Cardiac fibroblast (primary cell): ENCODE measurements around the gene GDPGP1.

Experiments
- DNase-seq, 2 donors: peaks; one replicate each; pipeline versions ENCODE4 v3.0.0 to v3.0.0-alpha.2; 2010; ENCODE audit warnings: low read depth in 2 of 2
- H3K4me3 ChIP-seq, 2 donors: replicated peaks in 1 of 2; 1 replicate in 1 of 2; 2 replicates in 1 of 2; pipeline ENCODE4 v1.5.1; 2011; ENCODE audit warnings: low read depth in 2 of 2, low read length in 2 of 2, mild to moderate bottlenecking in 2 of 2, moderate library complexity in 1 of 2
- TF ChIP-seq, protein P1 (sequence below): IDR thresholded peaks from one replicate; pipeline ENCODE4 v1.5.1; 2011; ENCODE audit warnings: low read depth, mild to moderate bottlenecking, low read length, inconsistent platforms

Gene GDPGP1

DNA sequence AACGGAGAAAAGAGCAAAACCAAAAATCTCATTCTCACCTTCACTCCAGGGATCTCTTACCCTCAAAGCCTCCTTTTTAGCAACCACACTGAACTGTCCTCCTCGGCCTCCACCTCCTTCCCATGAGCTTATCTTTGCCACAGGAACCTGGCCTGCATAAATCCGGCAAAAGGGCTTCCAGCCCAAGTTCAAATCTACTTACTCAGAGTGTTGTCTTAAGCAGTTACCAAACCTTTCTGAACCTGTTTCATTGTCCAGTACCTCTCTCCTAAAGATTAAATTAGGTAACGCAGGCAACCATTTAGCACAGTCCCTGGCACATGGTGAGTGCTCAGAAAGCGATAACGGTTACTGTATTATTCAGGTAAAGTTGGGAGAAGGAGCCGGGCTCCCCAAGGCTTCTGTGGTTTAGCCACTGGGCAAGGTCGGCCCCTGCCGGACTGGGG is 1.0 kb upstream of the GDPGP1 start:
- TF ChIP-seq, protein P1, sequence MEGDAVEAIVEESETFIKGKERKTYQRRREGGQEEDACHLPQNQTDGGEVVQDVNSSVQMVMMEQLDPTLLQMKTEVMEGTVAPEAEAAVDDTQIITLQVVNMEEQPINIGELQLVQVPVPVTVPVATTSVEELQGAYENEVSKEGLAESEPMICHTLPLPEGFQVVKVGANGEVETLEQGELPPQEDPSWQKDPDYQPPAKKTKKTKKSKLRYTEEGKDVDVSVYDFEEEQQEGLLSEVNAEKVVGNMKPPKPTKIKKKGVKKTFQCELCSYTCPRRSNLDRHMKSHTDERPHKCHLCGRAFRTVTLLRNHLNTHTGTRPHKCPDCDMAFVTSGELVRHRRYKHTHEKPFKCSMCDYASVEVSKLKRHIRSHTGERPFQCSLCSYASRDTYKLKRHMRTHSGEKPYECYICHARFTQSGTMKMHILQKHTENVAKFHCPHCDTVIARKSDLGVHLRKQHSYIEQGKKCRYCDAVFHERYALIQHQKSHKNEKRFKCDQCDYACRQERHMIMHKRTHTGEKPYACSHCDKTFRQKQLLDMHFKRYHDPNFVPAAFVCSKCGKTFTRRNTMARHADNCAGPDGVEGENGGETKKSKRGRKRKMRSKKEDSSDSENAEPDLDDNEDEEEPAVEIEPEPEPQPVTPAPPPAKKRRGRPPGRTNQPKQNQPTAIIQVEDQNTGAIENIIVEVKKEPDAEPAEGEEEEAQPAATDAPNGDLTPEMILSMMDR, result peak; percentile 42
- peak in 1 of 2 donors; percentile 43 for DNase-seq
- peak overlapping the region; percentile 84 to 90 for H3K4me3 ChIP-seq

DNA sequence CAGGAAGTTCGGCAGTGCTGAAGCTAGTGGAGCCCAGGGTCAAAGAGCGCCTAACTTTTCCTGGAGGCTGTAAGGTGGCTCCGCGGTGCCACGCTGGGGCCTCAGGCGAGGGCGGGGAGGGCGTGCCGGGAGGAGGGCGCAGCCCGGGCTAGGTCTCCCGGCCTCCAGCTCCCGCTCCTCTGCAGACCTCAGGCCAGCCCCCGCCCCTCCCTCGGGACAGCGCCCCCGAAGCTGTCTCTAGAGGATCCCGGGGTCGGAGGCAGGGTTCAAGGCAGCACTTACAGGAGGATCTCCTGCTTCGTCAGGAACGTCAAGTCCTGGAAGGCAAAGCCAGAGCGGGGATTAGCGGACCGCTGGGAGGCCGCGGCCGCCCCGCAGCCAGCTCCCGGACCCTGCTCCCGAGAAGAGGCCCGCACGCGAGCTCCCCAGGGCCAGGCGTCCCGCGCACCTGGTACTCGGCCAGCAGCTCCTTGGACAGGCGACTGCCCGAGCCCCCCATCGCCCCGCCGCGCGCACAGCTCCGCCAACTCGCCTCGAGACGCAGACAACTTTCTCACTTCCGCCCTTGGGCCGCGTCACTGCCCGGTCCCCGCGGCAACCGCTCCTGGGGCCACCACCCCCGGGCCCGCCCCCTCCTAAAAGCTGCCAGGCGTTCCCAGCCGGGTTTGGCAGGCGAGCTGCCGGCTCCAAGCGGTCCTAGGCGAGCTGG is 468 bp upstream of the GDPGP1 start, which contains the start of gene CIB1:
Gene CIB1 (minus strand): TSS at position 555 of the 709 bp plus-strand sequence. CDS start 56 bp downstream, at position 499.
- peak; percentile 97 to 98 for DNase-seq
- TF ChIP-seq, protein P1, result no peak
- H3K4me3 ChIP-seq, result peak within 1 kb of the TSS; percentile 84 to 90

DNA sequence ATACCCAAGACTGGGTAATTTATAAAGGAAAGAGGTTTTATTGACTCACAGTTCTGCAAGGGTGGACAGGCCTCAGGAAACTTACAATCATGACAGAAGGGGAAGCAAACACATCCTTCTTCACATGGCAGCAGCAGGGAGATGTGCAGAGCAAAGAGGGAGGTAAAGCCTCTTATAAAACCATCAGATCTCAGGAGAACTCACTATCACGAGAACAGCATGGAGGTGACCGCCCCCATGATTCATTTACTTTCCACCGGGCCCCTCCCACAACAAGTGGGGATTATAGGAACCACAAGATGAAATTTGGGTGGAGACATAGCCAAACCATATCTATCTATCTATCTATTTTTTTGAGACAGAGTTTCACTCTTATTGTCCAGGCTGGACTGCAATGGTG is 5.4 kb downstream of the GDPGP1 start:
- DNase-seq, result no peak
- TF ChIP-seq, protein P1, result no peak
- H3K4me3 ChIP-seq, result no peak overlapping the region

DNA sequence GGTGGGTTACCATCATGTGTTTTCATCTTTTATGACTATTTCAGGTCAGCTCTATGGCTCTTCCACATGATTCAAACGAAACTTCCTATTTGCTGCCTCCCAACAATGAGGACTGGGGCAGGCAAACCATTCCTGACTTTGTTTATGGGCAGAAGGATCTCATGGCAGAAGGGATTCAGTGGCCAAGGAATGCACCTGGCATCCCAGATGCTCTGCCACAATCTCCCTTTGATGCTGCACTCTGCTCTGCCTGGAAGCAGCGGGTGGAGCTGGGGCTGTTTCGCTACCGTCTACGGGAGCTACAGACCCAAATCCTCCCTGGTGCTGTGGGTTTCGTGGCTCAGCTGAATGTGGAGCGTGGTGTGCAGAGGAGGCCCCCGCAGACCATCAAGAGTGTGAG is 6.8 kb downstream of the GDPGP1 start:
- TF ChIP-seq, protein P1, result no peak
- DNase-seq, result no peak
- H3K4me3 ChIP-seq, result no peak overlapping the region

DNA sequence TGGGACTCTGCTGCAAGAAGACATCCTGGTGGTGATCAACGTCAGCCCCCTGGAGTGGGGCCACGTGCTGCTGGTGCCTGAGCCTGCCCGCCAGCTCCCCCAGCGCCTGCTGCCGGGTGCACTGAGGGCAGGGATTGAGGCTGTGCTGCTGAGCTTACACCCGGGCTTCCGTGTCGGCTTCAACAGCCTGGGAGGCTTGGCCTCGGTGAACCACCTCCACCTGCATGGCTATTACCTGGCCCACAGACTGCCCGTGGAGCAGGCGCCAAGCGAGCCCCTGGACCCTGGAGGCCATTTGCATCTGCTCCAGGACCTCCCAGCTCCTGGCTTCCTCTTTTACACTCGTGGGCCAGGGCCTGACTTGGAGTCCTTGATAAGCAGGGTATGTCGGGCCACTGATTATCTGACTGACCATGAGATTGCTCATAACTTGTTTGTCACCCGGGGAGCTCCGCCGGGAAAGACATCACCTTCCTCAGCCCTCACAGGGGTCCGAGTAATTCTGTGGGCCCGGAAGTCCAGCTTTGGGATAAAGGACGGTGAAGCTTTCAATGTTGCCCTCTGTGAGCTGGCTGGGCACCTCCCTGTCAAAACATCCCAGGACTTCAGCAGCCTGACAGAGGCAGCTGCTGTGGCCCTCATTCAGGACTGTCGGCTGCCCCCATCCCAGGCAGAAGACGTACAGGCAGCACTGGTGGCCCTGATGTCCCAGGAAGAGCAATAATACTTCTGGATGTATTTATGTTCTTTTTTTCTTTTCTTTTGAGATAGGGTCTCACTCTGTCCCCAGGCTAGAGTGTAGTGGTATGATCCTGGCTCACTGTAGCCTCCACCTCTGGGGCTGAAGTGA is 7.6 kb downstream of the GDPGP1 start:
- TF ChIP-seq, protein P1, result no peak
- H3K4me3 ChIP-seq, result no peak overlapping the region
- no peak for DNase-seq

DNA sequence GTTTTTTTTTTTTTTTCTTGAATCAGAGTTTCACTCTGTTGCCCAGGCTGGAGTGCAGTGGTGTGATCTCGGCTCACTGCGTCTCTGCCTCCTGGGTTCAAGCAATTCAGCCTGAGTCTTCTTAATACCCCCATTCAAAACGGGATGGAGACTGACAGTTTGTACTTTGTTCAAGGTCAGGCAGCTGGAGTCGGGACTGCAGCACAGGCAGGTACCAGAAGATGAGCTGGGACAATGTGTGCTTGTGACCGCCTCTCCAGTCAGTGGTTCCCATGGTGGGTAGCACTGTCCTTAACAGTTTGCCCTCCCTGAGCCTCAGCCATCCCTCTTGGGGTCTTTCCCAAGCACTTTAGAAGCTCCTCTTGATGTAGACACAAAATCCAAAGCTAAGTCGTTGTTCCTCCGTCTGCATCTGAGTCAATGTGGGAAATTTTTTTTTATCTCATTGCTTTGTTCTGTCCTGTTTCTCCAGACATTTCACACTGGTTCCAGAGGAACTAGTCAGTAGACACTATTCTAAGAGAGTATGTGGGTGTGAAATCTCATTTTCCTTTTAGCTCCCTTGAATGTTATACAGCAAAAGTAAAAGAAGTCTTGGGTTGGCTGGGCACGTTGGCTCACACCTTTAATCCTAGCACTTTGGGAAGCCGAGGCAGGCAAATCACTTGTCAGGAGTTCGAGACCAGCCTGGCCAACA is 10.1 kb downstream of the GDPGP1 start:
- TF ChIP-seq, protein P1, result no peak
- no peak overlapping the region for H3K4me3 ChIP-seq
- no peak for DNase-seq
